ENCODE measurements around the gene VN1R5.

VN1R5 gene

DNA sequence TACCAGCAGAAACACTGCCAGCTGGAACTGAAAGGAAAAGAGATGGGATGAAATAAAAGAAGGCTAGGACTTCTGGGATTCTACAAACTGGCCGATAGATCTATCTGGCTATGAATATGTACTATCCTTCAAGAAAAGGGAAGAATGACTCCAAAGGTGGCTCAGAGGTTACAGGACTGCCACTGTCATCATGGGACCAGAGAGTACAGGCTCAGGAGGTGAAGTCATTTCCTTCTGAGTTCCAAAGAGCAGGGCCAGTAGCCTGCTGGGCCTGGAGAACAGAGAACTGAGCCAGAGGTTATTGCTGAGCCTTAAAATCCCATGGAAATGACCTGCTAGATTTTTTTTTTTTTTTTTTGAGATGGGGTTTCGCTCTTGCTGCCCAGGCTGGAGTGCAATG lies 48.2 kb downstream of the VN1R5 start:
- no peak for DNase-seq

All from NCI-H526 treated with DMSO at 0.1 percent for 48 hours (cell line).